Lung (tissue), 12 donors: ENCODE measurements around the gene PLXNA2. TPM values are rescaled to one million over a fixed set of nuclear protein-coding genes. Genes with fewer than 3 reads are reported as not detected.

ENCODE experiments used
- ATAC-seq: fragments of 200-7000 bp; cut with Tn5 transposase; one replicate; pipeline ENCODE4 v1.9.1; 2020; ENCODE audit warnings: moderate number of reproducible peaks; ENCODE audit not compliant: insufficient read depth, low FRiP score
- DNase-seq, 3 donors: peaks; one replicate each; pipeline ENCODE4 v3.0.0-alpha.2; 2013 to 2017
- H3K27ac ChIP-seq, 2 donors: one replicate each; pipeline ENCODE4 v1.5.1; 2013; ENCODE audit warnings: mild to moderate bottlenecking in 2 of 2, moderate library complexity in 2 of 2, control low read depth in 1 of 2, inconsistent platforms in 1 of 2, low read depth in 1 of 2, low read length in 1 of 2
- H3K27me3 ChIP-seq, 3 donors: one replicate each; pipeline ENCODE4 v1.5.1; 2013; ENCODE audit warnings: low read length in 2 of 3; ENCODE audit not compliant: control insufficient read depth in 3 of 3, insufficient read depth in 3 of 3
- H3K36me3 ChIP-seq, 4 donors: one replicate each; pipeline ENCODE4 v1.5.1; 2013; ENCODE audit warnings: low read length in 4 of 4, mild to moderate bottlenecking in 1 of 4, moderate library complexity in 1 of 4; ENCODE audit not compliant: control insufficient read depth in 4 of 4, insufficient read depth in 4 of 4
- H3K4me1 ChIP-seq, 5 donors: one replicate each; pipeline ENCODE4 v1.5.1; 2013; ENCODE audit warnings: low read length in 5 of 5, mild to moderate bottlenecking in 2 of 5, moderate library complexity in 1 of 5; ENCODE audit not compliant: control insufficient read depth in 5 of 5, insufficient read depth in 5 of 5
- H3K4me3 ChIP-seq: one replicate; pipeline ENCODE4 v1.5.1; 2013; ENCODE audit warnings: mild to moderate bottlenecking, control low read depth, moderate library complexity
- H3K9ac ChIP-seq, 2 donors: one replicate each; pipeline ENCODE4 v1.5.1; 2013; ENCODE audit warnings: low read length in 2 of 2, control low read depth in 1 of 2; ENCODE audit not compliant: insufficient read depth in 1 of 2
- H3K9me3 ChIP-seq, 4 donors: one replicate each; pipeline ENCODE4 v1.5.1; 2013; ENCODE audit warnings: low read length in 3 of 4, mild to moderate bottlenecking in 1 of 4, moderate library complexity in 1 of 4; ENCODE audit not compliant: control insufficient read depth in 4 of 4, insufficient read depth in 3 of 4
- CTCF ChIP-seq: IDR thresholded peaks from 2 replicates; pipeline ENCODE4 v1.5.1; 2012; ENCODE audit warnings: mild to moderate bottlenecking; ENCODE audit errors: control extremely low read depth, extremely low read depth
- WGBS, 2 donors: extraction: QIAGEN DNeasy Blood & Tissue Kit; methylation state at CpG; one replicate each; pipeline ENCODE4 v1.1.7; 2013; 5-methylcytosine and 5-hydroxymethylcytosine counted together
- polyA plus RNA-seq, 2 donors: library from polyadenylated mRNA; stranded (reverse); fragments of 200-250 nt; gene quantifications; one replicate each; pipeline ENCODE4 v1.2.1, GENCODE V29; 2013
- total RNA-seq, 2 donors: library from RNA; depleted of rRNA in 1 of 2; stranded (reverse); fragments of >200 nt in 1 of 2; gene quantifications; one replicate each; pipeline ENCODE4 v1.2.1, GENCODE V29; 2014 to 2021
- donor health status: control.
- donor health status: control.
- donor health status: Bipolar disorder and iron deficiency.
- donor health status: healthy.
- donor health status: DM: yes; HTN: yes; CAD: no.

The PLXNA2 gene
- total and polyA plus RNA-seq, 4 donors, result 13.2 to 118 (median 32.6) TPM

- WGBS, 2 donors, result 93 to 95% methylated on average over 17 of the region's 17 CpGs
- Histone ChIP-seq H3K4me1 (no peaks in the 10 kb centered on the region), H3K36me3 (peaks cover 0 to 38% (median 9%) of the 10 kb centered on the region in 4 donors), H3K9ac (no peak overlapping the region), H3K27ac (no peak overlapping the region), H3K9me3 (no peaks in the 10 kb centered on the region), H3K27me3 (no peaks in the 10 kb centered on the region), H3K4me3 (no peak overlapping the region)
- ATAC-seq (no peak), DNase-seq (no peak)
- no peak for TF ChIP-seq CTCF
These were observed 183.8 kb downstream of the PLXNA2 start for GRCh38 chr1:208060215-208060869.

DNA sequence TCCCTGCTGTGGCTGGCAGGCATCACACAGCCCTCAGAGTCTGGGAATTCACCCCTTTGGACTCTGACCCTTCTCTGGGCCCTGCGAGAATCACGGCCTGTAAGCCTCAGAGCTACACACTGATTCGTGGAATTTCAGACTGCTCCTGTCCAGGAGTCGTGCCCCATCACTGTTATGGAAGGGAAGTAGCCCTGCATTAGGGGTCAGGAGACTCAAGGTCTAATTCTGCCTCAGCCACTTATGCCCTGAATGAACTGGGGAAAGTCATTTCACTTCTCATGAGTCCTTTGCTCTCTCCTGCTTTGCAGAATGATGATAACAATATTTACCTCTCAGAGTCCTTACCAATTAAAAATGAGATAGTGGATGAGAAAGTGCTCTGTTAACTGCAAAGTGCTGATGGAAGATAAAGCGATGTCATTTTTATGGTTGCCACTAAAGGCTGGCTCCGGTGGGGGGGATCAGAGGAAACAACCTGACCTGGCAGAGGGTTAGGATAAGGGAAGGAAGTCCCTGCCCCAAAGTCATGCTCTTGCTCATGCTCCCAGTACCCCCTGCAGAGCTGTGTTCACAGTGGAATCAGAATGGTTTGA lies 184.7 kb downstream of the PLXNA2 start:
- peaks cover 0 to 44% (median 9%) of the 10 kb centered on the region in 4 donors for H3K36me3 ChIP-seq
- no peak overlapping the region for H3K9ac ChIP-seq
- H3K27me3 ChIP-seq, result no peaks in the 10 kb centered on the region
- no peaks in the 10 kb centered on the region for H3K4me1 ChIP-seq
- no peak overlapping the region for H3K27ac ChIP-seq
- ATAC-seq (no peak), DNase-seq (no peak)
- no peak for TF ChIP-seq CTCF
- H3K4me3 ChIP-seq, result no peak overlapping the region
- H3K9me3 ChIP-seq, result no peaks in the 10 kb centered on the region
- WGBS, 2 donors, result 72 to 82% methylated on average over 6 of the region's 6 CpGs

GRCh38 chr1:208058756-208059155 lies 185.4 kb downstream of the PLXNA2 start:
- Histone ChIP-seq H3K9me3 (no peaks in the 10 kb centered on the region), H3K4me3 (no peak overlapping the region), H3K4me1 (peaks cover 0 to 4% (median 0%) of the 10 kb centered on the region in 5 donors), H3K27me3 (no peaks in the 10 kb centered on the region), H3K9ac (no peak overlapping the region), H3K36me3 (peaks cover 0 to 49% (median 14%) of the 10 kb centered on the region in 4 donors), H3K27ac (no peak overlapping the region)
- TF ChIP-seq CTCF, result no peak
- no peak for ATAC-seq
- 74 to 82% methylated on average over 4 of the region's 4 CpGs for WGBS, 2 donors
- DNase-seq, result no peak
